Ishikawa (cell line): ENCODE measurements around the gene MBD3.

Experiments
- CEBPB ChIP-seq: IDR thresholded peaks from 2 replicates; pipeline ENCODE4 v1.6.1; 2012
- CREB1 ChIP-seq: IDR thresholded peaks from 2 replicates; pipeline ENCODE4 v1.6.1; 2012; ENCODE audit warnings: low read depth
- EP300 ChIP-seq: IDR thresholded peaks from 2 replicates; pipeline ENCODE4 v1.6.1; 2012; ENCODE audit warnings: borderline replicate concordance
- FOXM1 ChIP-seq: IDR thresholded peaks from 2 replicates; pipeline ENCODE4 v1.6.1; 2012; ENCODE audit warnings: low read depth, borderline replicate concordance
- MAX ChIP-seq: IDR thresholded peaks from 2 replicates; pipeline ENCODE4 v1.6.1; 2012
- RAD21 ChIP-seq: IDR thresholded peaks from 2 replicates; pipeline ENCODE4 v1.6.1; 2012; ENCODE audit warnings: low read depth
- REST ChIP-seq: IDR thresholded peaks from 2 replicates; pipeline ENCODE4 v1.6.1; 2012; ENCODE audit warnings: low read depth, mild to moderate bottlenecking
- TAF1 ChIP-seq: IDR thresholded peaks from 2 replicates; pipeline ENCODE4 v1.6.1; 2012; ENCODE audit warnings: low read depth, mild to moderate bottlenecking
- TCF12 ChIP-seq: IDR thresholded peaks from 2 replicates; pipeline ENCODE4 v1.6.1; 2012; ENCODE audit warnings: low read depth
- TEAD4 ChIP-seq: IDR thresholded peaks from 2 replicates; pipeline ENCODE4 v1.6.1; 2012
- USF1 ChIP-seq: IDR thresholded peaks from 2 replicates; pipeline ENCODE4 v1.6.1; 2012
- YY1 ChIP-seq: IDR thresholded peaks from 2 replicates; pipeline ENCODE4 v1.6.1; 2012; ENCODE audit warnings: low read depth
- ZBTB7A ChIP-seq: IDR thresholded peaks from 2 replicates; pipeline ENCODE4 v1.6.1; 2012; ENCODE audit warnings: low read depth

- TF ChIP-seq TAF1 (no peak), USF1 (no peak), MAX (no peak), RAD21 (no peak), YY1 (no peak), EP300 (no peak), CEBPB (no peak), CREB1 (no peak), REST (no peak), ZBTB7A (no peak), TEAD4 (no peak), FOXM1 (no peak), TCF12 (no peak)
These were observed 28.9 kb upstream of the MBD3 start for GRCh38 chr19:1621574-1621973.
